ENCODE measurements around the gene SRPRA.
"Not testable (repeated sequence)": the region's sequence is repeated elsewhere in the genome, so short reads cannot be mapped to it uniquely, and the experiment has no call there.

SRPRA gene, protein sequence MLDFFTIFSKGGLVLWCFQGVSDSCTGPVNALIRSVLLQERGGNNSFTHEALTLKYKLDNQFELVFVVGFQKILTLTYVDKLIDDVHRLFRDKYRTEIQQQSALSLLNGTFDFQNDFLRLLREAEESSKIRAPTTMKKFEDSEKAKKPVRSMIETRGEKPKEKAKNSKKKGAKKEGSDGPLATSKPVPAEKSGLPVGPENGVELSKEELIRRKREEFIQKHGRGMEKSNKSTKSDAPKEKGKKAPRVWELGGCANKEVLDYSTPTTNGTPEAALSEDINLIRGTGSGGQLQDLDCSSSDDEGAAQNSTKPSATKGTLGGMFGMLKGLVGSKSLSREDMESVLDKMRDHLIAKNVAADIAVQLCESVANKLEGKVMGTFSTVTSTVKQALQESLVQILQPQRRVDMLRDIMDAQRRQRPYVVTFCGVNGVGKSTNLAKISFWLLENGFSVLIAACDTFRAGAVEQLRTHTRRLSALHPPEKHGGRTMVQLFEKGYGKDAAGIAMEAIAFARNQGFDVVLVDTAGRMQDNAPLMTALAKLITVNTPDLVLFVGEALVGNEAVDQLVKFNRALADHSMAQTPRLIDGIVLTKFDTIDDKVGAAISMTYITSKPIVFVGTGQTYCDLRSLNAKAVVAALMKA

DNA sequence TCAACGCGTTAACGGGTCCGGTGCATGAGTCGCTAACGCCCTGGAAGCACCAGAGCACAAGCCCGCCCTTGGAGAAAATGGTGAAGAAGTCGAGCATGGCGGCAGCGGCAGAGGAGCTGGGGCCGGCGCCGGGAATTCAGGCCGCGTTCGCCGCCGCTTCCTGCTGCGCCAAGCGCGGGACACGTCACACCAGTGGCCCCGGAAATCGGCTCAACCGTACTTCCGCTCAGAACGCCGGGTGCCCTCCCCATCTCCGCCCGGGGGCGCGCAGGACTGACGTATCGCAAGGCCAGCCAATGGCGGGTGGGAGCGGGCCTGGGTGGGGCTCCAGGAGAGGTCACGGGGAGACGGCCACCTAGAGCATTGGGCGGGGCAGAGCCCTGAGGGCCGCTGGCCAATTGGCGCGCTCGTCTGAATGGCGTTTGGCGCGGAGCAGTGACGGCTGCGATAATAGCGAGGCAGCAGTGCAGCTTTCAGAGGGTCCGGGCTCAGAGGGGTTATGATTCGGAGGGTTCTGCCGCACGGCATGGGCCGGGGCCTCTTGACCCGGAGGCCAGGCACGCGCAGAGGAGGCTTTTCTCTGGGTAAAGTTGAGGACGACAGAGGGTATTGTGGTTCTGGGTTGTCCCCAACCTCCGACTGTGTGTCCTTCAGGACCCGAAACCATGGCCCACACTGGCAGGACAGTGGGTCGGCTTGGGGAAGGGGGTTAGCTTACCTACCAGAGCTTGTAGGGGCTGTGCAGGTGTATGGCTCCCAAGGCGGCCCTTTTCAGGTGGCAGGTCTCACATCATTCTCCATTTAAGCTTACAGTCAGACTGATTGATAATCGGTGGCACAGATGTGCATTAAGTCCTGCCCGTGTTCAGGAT is at the start of gene SRPRA, which contains the start of gene FOXRED1:
SRPRA (minus strand) TSS at position 188 of the 872 bp plus-strand sequence; CDS start at position 97, 91 bp downstream.
FOXRED1 (plus strand) TSS at position 447 of the 872 bp plus-strand sequence; CDS start at position 500, 53 bp downstream.
- DNase-seq: peak; percentile 100

DNA sequence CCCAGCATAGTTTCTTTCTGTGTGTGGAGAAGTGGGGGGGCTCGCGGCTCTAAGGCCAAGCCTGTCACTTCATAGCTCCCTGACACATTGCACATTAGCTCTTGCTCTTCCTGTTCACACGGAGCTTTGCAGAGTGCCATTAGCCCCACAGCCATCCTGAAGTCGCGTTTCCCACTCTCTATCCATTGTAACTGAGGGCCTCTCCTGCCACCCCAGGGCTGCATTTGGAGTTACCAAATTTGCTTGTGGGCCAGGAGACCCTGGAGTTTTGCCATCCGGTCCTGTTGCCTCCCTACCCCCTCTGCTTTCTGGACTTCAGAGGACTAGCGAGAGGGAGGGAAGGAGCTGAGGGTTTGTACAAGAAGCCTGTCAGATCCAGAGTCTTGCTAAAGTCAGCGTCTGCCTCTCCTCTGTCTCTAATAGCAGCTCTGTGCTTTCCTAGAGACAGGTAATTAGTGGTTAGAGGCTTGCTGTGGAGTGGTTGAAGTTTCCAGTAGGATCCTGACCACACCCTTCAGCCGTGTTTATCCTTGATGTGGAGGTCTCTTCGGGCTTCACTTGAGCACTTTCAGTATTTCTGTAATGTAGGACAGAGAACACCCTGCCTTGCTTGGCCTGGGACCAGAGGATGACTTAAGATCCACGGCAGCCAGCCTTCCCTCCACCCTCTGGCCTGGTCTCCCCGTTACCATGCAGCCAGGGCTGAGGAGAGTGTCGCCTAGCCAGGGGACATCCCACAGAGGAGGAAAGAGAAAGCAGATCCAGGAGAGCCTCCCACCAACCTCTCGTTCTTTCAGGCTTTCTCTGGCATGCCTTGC is 49.3 kb upstream of the SRPRA start:
- DNase-seq: no peak

DNA sequence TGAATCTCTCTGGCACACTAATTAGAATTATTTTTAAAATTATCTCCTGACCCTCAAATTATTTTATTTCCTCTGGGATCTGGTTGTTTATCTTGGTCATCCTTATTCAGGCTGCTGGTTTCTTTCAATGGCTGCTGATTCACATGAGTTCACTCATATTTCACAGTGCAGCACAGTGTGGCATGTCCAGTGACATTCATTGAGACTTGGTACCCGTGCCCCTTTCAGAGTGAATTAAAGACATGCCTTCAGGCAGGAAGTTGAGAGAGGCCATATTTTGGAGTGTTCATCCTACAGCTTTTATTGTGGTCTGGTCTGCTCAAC is 48.7 kb upstream of the SRPRA start:
- DNase-seq: no peak

DNA sequence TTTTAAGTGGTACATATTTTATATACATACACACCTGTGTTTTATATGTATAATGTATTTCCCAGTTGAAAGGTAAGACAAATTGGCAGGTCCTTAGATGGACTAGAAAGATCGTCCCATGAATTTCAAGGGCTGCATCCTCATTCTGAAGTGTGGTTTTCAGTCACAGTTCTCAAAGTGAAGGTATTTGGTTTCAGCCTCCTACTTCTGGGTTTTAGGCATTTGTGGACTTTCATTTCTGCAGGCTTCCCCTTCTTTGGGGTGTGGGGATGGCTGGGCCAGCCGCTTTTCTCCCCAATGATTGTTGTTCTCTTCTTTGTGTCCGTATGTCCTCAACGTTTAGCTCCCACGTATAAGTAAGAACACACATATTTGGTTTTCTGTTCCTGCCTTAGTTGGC is 45.1 kb upstream of the SRPRA start:
- DNase-seq: no peak

DNA sequence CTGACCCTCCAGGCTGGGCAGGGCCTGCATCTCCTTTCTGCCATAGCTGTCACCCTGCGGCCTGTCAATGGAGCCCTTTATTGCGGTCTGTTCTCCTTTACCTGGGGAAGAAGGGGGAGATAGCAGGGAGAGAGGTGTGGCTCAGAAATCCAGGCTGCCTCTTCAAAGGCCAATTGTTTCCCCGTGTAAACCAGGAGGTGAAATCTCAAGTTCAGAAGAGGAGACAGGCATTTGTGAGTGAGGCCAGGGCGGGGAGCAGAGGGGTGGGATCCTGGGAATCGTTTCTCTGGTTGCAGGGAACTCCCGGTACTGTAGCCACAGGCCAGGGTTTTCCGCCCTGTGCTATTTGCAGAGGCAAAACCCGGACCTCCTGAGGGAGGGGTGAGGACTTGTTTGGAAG is 44.3 kb upstream of the SRPRA start:
- no peak for DNase-seq

DNA sequence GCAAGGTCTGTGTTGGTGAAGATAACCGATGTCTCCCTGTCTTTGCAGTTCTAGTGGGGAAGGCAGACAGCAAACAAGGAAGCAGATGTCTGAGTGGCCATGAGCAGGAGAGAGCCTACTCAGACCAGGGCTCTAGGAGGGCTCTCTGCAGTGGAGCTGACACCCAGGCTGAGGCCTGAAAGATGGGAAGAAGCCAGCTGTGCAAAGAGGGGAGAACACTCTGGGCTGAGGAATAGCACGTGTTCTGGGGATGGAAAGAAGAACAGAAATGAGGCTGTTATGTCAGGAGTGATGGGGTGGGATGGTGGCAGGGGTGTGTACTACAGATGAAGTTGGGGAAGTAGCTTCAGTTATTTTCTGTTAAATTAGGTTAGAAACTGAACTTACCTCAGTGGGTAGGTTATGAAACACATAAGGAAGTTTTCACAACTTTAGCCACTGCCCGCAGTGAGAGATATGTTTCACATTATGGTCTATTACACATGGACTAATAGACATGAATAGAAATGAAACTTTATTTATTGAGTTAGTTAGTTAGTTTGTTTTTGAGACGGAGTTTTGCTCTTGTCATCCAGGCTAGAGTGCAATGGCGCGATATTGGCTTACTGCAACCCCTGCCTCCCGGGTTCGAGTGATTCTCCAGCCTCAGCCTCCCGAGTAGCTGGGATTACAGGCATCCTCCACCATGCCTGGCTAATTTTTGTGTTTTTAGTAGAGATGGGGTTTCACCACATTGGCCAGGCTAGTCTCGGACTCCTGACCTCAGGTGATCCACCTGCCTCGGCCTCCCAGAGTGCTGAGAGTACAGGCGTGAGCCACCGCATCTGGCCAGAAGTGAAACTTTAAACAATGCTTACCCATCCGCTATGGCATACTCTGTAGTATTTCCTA is 43.0 kb upstream of the SRPRA start:
- DNase-seq: no peak

DNA sequence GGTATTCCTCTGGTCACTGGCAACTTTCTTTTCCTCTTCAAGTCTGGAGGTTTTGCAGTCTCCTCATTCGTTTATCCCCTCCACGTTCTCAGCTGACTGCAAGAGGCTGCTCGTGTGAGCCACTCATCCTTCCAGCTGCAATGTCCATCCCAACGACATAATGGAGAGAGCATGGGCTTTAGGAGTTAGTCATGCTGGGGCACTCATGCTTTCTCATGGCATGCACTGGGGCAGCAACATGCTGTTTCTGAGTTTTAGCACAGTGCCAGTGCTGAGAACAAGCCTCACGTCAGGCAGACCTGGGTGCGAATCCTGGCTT is 42.3 kb upstream of the SRPRA start:
- no peak for DNase-seq

DNA sequence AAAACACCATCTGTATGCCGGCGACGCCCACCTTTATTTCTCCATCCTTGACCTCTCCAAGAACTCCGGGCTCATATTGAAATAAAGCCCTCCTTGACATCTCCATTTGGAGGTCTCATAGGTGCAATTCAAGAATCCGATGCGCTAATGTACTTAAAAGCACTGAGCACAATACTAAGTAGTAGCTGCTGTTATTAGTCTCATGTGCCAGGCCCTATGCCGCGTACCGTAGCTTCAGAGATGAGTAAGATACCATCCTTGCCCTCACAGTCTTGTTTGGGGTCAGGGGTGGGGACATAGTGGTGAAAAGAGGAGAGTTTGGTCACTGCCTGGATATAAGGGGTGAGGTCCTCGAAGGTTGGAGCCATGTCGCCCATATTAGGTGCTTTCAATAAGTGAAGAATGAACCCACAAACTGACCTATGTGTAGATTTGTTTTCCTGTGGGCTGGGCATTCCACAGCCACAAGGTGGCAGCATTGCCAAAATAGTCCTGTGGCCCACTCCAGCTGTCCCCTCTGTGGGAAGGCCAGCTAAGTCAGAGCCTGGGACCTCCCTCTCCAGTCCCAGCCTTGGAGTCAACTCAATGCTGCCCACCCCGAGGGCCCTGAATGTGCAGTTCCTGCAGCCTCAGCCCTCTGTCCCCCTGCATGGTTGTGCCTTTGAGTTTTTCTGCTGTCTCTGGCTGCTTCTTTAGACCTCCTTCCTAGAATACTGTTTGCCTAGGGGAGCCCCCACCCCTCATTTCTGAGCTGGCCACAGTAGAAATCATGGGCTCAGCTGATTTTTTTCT is 41.7 kb upstream of the SRPRA start:
- peak; percentile 33 to 36 for DNase-seq

DNA sequence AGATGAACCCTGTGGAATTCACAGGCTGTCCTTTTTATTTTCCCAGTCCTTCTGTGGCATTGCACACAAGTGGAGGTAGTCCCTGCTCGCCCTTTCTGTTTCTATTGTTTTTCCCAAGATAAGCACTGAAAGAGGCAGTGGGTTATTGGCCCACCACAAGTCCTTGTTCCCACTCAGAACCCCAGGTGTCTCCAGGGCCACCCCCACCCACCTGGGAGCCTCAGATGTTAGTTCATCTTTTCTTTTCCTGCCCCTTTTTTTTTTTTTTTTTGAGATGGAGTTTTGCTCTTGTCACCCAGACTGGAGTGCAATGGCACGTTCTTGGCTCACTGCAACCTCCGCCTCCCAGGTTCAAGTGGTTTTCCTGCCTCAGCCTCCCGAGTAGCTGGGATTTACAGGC is 40.1 kb upstream of the SRPRA start:
- DNase-seq: not testable (repeated sequence)

DNA sequence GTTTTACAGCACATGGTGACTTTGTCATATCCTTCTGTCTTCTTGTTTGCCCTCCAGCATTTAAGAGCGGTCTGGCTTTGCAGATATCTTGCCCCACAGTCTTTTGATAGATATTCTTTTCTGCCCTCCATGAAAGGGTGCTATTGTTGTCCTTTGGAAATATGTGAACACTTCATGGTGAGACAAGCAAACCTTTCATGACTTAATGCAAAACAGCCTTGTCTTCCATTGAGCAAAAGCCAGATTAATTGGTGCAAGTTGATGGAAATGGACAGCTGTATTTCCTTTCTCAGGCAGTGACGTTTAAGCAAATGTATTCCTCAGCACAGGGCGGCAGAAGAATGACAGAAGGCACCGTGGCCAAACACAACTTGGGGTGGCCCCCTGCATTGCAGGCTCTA is 39.6 kb upstream of the SRPRA start:
- DNase-seq: no peak

DNA sequence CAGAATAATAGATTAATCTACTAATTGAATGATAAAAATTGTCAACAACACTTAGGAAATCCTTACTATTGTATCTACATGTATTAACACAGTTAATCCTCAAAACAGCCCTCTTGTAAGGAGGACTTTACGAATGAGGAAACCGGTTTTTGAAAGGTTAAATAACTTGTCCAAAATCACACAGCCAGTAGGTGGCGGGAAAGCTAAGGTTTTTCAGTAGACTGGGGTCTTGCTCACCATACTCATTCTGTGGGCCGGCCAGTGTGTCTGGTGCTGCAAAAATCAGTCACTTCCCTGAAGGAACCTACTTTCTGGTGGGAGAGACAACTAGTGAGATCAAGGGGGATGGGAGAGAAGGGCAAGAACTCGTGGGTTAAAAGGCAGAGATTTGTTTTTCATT is 39.0 kb upstream of the SRPRA start:
- no peak for DNase-seq

DNA sequence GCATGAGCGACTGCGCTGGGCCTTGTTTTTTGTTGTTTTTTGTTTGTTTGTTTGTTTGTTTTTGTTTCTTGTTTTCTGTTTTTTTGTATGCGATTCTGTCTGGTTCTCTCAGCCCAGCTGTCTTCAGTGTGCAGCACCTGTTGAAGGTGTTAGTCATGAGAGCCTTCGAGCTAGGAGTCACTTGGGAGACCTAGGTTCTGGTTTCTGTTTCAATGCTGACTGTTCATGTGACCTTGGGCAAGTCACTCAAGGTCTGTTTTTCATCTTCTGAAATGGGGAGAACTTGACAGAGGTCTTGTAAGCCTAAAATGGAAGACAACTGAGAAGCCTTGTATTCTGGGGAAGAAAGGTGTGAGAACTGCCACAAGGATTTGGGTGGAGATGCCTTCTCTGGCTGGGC is 37.0 kb upstream of the SRPRA start:
- DNase-seq: no peak

DNA sequence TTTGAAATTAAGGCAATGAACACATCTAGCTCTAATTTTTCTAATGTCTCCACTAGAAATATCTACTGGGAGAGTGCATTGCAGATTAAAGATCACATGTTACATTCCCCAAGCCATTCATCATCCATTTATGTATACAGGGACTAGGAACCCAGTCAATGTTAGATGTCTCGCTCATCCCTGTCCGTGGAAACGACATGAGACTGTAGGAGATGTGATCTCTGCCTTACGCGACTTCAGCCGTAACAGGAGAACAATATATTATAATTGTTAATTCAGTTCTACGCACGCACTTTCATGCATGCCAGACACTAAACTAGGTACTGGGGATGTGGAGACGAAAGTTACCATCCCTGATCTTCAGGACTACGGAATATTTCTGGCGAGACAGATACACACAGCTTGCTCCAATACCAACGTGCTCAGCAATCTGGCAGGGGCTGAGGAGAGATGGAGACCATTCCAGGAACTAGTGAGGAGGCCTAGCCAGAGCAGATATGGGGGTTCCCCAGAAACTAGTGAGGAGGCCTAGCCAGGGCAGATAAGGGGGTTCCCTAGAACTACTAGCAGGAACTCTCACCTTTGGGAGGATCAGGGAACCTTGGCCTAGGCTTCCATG is 35.9 kb upstream of the SRPRA start:
- no peak for DNase-seq

DNA sequence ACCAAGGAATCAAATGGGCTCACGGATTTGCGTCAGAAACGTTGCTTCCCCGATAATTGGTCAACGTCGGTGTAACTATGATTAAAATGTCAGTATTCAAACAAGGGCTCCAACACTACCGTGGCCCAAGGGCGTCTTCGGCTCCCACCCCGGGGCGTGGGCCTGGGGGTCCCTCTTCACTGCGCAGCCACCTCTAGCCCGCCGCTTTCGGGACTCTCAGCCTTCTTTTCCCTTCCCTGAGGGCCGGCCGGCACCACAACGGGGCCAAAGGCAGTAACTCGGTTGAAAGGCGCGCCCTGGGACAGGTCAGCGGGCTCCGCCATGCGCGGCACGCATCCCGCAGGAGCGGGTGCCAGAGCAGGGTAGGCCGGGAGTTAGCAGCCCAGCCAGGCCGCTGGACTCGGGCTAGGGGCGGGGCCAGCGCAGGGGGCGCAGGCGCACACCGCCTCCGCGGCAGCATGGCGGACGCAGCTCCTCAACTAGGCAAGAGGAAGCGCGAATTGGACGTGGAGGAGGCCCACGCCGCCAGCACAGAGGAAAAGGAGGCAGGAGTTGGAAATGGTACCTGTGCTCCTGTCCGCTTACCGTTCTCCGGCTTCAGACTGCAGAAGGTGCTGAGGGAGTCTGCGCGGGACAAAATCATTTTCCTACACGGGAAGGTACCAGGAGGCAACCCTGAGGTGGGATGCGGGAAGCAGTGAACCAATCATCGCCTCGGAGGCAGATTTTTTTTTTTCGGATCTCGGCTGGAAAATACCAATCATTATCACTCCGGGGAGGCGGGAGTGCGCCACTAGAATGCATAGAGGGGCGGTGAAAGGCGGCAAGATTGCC is 35.1 kb upstream of the SRPRA start, which contains the start of gene DCPS:
DCPS (plus strand) TSS at position 438 of the 834 bp plus-strand sequence; CDS start at position 459, 21 bp downstream.
- peak; percentile 79 to 80 for DNase-seq

DNA sequence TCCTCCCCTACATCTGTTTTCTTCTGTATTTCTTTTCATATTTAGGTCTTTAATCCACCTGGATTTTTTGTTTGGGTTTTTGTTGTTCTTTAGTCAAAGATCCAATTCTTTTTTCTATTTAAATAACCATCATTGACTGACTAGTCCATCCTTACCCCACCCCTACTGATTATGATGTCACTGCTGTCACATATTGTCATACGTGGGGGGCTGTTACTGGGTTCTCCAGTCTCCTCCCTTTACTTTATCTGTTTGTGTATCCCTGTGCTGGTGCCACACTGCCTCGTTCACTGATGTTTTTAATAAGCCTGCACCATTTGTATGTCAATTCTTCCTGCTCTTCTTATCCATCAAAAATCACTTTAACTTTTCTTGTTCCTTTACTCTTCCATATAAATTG is 28.3 kb upstream of the SRPRA start:
- DNase-seq: no peak

DNA sequence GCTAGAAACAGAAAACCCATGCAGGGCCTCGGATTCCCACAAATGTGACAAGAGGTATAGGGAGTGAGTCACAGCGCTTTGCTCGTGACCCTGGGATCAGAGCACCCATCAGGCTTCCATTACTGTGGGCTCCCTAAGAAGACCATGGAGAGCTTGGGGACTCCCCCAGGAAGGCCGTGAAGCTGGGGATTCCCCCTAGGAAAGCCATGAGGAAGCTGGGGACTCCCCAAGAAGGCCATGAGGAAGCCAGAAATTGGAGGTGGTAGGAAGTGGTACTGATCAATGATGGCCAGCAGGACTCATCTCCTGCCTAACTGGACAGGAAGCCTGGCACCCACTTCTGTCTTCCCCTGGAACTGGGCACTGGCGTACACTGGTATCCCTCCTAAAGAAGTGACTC is 25.0 kb upstream of the SRPRA start:
- DNase-seq: no peak

DNA sequence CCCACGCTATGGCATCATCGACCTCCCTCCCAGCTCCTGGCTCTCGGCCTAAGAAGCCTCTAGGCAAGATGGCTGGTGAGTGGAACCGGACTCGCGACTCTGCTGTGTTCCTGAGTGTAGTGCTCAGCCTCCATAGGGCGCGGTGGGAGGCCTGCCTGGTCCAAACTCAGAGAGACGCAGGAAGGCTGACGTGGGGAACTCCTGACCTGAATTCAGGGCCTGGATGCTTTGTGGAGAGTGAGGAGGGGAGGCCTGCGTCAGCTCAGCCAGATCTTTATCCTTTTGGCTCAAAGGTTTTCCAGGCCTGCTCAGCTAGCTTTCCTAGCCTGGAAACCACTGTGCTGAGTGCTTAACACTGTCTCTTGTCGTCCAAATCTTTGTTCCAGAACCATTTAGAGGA is 22.2 kb upstream of the SRPRA start:
- no peak for DNase-seq

DNA sequence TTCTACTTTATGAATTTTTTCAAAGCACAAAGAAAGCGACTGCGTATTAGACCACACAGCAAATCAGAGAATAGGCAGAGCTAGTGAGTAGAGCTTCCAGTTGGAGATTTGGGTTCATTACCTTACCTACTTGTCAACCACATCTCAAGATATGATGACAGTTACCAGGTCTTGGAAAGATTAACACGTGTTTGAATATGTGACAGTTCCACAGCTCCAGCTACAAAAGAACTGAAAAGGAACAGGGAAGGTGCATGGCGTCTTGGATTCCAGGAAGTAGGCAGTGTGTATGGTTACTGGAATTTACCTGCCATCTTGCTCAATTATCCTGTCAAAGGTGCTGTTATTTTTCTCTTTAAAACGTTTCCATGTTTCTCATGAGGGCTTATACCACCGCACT is 19.5 kb upstream of the SRPRA start:
- no peak for DNase-seq

DNA sequence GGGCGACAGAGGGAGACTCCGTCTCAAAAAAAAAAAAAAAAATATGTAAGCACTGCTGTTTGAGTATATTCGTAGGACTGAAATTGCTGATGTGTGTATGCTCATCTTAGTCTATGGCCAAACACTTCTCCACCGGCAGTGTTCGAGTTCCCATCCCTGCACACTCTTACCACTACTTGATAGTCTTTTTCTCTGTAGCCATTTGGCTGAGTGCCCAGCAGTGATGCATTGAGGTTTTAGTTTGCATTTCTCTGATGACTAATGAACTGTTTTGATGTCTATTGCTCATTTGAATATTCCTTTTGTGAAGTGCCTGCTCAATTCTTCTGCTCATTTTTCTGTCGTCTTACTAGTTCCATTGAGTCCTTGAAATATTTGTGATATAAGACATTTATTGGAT is 16.1 kb upstream of the SRPRA start:
- peak; percentile 84 to 85 for DNase-seq
